ENCODE measurements around the gene WNT9A.
"Not testable (repeated sequence)": the region's sequence is repeated elsewhere in the genome, so short reads cannot be mapped to it uniquely, and the experiment has no call there.

The WNT9A gene

DNA sequence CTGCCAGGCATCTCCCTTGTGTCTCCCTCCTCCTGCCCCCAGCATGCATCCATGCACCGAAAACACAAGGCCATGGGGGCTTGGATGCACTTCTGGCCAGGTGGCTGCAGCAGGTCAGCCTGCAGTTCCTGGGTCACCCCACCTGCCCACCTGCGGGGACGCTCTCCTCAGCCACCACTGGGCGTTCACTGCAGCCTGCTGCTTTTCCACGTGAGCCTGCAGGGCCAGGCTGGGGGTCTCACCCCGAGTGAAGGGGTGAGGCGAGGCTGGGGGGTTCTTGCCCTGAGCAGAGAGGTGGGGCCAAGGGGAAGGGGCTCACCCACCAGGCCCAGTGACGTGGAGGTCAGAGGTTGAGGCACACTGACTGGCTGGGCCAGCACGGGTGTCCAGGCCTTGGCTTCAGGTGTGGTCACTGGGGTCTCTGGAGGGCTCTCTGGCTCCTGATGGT, 64.6 kb downstream of the WNT9A start:
- TF ChIP-seq, protein P1, sequence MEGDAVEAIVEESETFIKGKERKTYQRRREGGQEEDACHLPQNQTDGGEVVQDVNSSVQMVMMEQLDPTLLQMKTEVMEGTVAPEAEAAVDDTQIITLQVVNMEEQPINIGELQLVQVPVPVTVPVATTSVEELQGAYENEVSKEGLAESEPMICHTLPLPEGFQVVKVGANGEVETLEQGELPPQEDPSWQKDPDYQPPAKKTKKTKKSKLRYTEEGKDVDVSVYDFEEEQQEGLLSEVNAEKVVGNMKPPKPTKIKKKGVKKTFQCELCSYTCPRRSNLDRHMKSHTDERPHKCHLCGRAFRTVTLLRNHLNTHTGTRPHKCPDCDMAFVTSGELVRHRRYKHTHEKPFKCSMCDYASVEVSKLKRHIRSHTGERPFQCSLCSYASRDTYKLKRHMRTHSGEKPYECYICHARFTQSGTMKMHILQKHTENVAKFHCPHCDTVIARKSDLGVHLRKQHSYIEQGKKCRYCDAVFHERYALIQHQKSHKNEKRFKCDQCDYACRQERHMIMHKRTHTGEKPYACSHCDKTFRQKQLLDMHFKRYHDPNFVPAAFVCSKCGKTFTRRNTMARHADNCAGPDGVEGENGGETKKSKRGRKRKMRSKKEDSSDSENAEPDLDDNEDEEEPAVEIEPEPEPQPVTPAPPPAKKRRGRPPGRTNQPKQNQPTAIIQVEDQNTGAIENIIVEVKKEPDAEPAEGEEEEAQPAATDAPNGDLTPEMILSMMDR (IDR thresholded peaks at IDR 0.05; ENCODE audit: extremely low read depth, missing control alignments), result no peak
- no peak for DNase-seq (ENCODE audit: low spot score)

DNA sequence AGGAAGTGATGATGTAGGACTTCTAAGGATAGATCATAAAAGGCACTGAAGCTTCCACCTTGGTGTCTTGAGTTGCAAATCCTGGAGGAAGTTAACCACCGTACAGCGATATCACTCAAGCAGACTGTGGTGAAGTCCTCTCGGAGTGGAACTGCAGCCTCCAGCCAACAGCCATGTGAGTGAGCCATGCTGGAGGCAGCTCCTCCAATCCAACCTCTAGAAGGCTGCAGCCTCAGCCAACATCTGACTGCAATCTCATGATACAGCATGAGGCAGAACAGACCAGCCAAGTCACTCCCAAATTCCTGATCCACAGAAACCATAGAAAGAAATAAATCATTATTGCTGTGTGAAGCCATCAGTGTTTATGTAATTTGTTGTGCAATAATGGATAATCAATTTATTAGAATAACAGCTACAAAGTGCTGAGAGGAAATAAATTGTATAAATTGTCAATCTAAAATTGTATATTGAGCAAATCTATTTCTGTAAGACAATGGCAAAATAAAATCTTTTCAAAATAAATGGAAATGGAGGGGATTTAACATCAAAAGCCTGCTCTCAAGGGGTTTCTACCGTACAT, 67.3 kb downstream of the WNT9A start:
- no peak for DNase-seq (ENCODE audit: low spot score)
- TF ChIP-seq, protein P1 (IDR thresholded peaks at IDR 0.05; ENCODE audit: extremely low read depth, missing control alignments), result no peak

- DNase-seq (ENCODE audit: low spot score), result not testable (repeated sequence)
Measured at GRCh38 chr1:227877810-227878209, 69.9 kb downstream of the WNT9A start.

DNA sequence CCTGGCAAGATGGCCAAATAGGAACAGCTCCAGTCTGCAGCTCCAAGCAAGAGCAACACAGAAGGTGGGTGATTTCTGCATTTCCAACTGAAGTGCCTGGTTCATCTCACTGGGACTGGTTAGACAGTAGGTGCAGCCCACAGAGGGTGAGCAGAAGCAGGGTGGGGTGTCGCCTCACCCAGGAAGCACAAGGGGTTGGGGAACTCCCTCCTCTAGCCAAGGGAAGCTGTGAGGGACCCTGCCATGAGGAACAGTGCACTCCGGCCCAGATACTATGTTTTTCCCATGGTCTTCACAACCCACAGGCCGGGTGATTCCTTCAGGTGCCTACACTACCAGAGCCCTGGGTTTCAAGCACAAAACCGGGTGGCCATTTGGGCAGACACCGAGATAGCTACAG, 75.8 kb downstream of the WNT9A start:
- DNase-seq (ENCODE audit: low spot score), result not testable (repeated sequence)

- no peak for DNase-seq (ENCODE audit: low spot score)
- TF ChIP-seq, protein P1 (IDR thresholded peaks at IDR 0.05; ENCODE audit: extremely low read depth, missing control alignments), result no peak
Measured at GRCh38 chr1:227870366-227870765, 77.4 kb downstream of the WNT9A start.

- DNase-seq (ENCODE audit: low spot score), result no peak
Measured at GRCh38 chr1:227869851-227870305, 77.9 kb downstream of the WNT9A start.

DNA sequence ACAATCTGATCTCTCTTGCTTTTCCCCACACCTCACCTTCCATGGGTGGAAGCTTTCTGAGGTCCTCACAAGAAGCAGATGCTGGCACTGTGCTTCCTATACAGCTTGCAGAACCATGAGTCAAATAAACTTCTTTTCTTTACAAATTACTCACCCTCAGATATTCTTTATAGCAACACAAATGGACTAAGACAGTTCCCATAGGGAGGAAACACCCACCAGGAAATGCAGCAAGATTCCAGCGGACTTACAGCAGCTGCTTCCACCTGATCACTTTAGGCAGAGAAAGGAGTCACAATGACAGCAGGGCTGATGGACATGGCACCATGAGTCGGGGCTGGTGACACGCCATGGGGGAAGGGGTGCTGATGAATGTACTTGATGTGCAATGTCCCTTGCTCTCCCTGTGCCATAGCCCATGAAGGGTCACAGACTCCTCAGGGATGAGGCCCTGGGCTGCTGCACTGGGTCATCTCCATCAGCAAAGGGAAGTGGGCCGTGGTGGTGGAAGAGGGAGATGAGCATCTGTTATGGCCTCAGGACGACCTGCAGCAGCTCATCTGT, 78.4 kb downstream of the WNT9A start:
- DNase-seq (ENCODE audit: low spot score), result no peak
- TF ChIP-seq, protein P1 (IDR thresholded peaks at IDR 0.05; ENCODE audit: extremely low read depth, missing control alignments), result no peak

More at GRCh38 chr1:227869851-227870305, 77.9 kb downstream of the WNT9A start:
- TF ChIP-seq, protein P1 (IDR thresholded peaks at IDR 0.05; ENCODE audit: extremely low read depth, missing control alignments), result no peak

Measured in GM20000 (cell line).